ENCODE data around the gene ECHDC3. TPM values are rescaled to one million over a fixed set of nuclear protein-coding genes. Genes with fewer than 3 reads are reported as not detected.

The ECHDC3 gene
- total RNA-seq, 4 donors from 2014 or later = 0.44 to 55.7 (median 31.6) TPM

GRCh38 chr10:11698691-11699549, 43.3 kb upstream of the ECHDC3 start:
- no peaks in the 10 kb centered on the region for H3K4me1 ChIP-seq
- no peaks in the 10 kb centered on the region for H3K9me3 ChIP-seq
- no peak overlapping the region for H3K27ac ChIP-seq
- intact Hi-C loops (cut with DNase I) = no loop called here
- no peaks in the 10 kb centered on the region for H3K36me3 ChIP-seq
- 64 to 75% methylated on average over 5 of the region's 5 CpGs for WGBS, 2 donors
- H3K27me3 ChIP-seq = no peaks in the 10 kb centered on the region
- H3K4me3 ChIP-seq = no peak overlapping the region
- DNase-seq = no peak
- no peak for TF ChIP-seq POLR2A (IDR thresholded peaks at IDR 0.05)
- TF ChIP-seq, protein P1, sequence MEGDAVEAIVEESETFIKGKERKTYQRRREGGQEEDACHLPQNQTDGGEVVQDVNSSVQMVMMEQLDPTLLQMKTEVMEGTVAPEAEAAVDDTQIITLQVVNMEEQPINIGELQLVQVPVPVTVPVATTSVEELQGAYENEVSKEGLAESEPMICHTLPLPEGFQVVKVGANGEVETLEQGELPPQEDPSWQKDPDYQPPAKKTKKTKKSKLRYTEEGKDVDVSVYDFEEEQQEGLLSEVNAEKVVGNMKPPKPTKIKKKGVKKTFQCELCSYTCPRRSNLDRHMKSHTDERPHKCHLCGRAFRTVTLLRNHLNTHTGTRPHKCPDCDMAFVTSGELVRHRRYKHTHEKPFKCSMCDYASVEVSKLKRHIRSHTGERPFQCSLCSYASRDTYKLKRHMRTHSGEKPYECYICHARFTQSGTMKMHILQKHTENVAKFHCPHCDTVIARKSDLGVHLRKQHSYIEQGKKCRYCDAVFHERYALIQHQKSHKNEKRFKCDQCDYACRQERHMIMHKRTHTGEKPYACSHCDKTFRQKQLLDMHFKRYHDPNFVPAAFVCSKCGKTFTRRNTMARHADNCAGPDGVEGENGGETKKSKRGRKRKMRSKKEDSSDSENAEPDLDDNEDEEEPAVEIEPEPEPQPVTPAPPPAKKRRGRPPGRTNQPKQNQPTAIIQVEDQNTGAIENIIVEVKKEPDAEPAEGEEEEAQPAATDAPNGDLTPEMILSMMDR (IDR thresholded peaks at IDR 0.05) = no peak

DNA sequence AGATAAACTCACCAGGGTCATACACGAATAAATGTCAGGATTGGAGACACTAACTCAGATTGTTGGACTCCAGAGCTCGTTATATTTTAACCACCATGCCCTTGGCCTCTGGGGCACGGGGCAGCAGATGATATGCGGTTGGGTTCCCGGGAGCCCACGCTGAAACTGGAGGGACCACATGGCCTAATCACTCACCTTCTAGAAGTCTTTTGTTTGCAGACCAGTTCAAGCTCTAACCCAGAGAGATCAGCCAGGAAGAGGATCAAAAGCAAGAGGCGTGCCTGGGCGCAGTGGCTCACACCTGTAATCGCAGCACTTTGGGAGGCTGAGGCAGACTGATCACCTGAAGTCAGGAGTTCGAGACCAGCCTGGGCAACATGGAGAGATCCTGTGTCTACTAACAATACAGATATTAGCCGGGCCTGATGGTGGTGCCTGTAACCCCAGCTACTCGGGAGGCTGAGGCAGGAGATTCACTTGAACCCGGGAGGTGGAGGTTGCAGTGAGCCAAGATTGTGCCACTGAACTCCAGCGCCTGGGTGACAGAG, 42.6 kb upstream of the ECHDC3 start:
- no peak for DNase-seq
- peaks cover 0 to under 1% (median 0%) of the 10 kb centered on the region in 3 donors for H3K4me1 ChIP-seq
- no peaks in the 10 kb centered on the region for H3K9me3 ChIP-seq
- no peak overlapping the region for H3K27ac ChIP-seq
- no peaks in the 10 kb centered on the region for H3K27me3 ChIP-seq
- intact Hi-C loops (cut with DNase I) = no loop called here
- TF ChIP-seq POLR2A (IDR thresholded peaks at IDR 0.05) = no peak
- TF ChIP-seq, protein P1 (IDR thresholded peaks at IDR 0.05) = no peak
- no peaks in the 10 kb centered on the region for H3K36me3 ChIP-seq
- 86 to 87% methylated on average over 4 to 12 of the region's 14 CpGs for WGBS, 2 donors
- H3K4me3 ChIP-seq = no peak overlapping the region

DNA sequence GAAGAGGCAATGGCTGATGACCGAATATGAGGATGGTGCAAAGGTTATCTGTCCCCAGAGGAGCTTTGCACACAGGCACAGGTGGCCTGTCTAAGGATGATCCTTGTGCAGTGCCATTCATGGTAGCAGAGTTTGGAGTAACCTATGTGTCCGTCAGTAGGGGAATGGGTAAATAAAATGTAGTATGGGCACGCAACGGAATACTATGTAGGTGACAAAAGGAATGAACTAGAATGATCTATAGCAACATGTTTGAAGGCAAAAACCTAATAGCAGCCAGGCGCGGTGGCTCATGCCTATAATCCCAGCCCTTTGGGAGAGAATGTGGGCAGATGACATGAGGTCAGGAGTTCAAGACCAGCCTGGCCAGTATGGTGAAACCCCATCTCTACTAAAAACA, 41.6 kb upstream of the ECHDC3 start:
- H3K27me3 ChIP-seq = no peaks in the 10 kb centered on the region
- H3K27ac ChIP-seq = no peak overlapping the region
- WGBS, 2 donors = 90 to 96% methylated on average over 6 of the region's 6 CpGs
- intact Hi-C loops (cut with DNase I) = no loop called here
- DNase-seq = no peak
- no peaks in the 10 kb centered on the region for H3K9me3 ChIP-seq
- no peaks in the 10 kb centered on the region for H3K36me3 ChIP-seq
- H3K4me3 ChIP-seq = no peak overlapping the region
- H3K4me1 ChIP-seq = peaks cover 0 to 9% (median 0%) of the 10 kb centered on the region in 3 donors
- TF ChIP-seq, protein P1 (IDR thresholded peaks at IDR 0.05) = no peak
- TF ChIP-seq POLR2A (IDR thresholded peaks at IDR 0.05) = no peak

DNA sequence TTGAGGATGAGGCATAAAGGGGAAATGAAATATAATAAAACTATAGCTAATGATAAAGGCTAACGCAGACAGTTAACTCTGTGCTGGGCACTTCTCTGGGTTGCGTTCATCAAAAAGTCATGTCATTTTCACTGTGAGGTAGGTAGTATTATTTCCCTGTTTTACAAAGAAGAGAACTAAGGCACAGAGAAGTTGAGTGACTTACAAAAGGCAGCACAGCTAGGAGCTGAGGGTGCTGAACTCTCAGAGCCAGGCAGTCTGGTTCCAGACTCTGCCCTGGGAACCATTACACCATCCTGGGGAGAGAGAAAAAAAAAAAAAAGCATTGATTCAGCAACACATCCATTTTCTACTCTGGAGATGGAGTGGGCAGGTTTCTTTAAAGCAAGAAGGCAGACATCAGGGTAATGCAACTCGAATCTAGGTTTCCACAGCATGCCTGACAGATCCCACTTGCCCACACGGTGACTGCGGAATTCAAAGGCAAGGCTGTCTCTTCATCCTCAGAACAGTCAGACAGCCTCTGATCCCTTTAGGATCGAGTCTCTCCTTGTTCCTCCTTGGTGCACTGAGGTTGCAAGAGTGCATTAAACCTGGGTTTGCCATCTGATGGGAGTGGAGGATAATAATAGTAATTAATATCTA, 40.6 kb upstream of the ECHDC3 start:
- Histone ChIP-seq H3K9me3 (no peaks in the 10 kb centered on the region), H3K4me3 (no peak overlapping the region), H3K4me1 (peaks cover 0 to 9% (median 0%) of the 10 kb centered on the region in 3 donors), H3K27ac (peak overlapping the region in 1 of 4 donors; percentile 48), H3K36me3 (no peaks in the 10 kb centered on the region), H3K27me3 (no peaks in the 10 kb centered on the region)
- no peak for DNase-seq
- 84 to 87% methylated on average over 6 of the region's 6 CpGs for WGBS, 2 donors
- intact Hi-C loops (cut with DNase I) = no loop called here
- TF ChIP-seq POLR2A (IDR thresholded peaks at IDR 0.05) = no peak
- TF ChIP-seq, protein P1 (IDR thresholded peaks at IDR 0.05) = no peak

GRCh38 chr10:11702264-11702663, 39.9 kb upstream of the ECHDC3 start:
- peaks cover 0 to 9% (median 0%) of the 10 kb centered on the region in 3 donors for H3K4me1 ChIP-seq
- no peaks in the 10 kb centered on the region for H3K9me3 ChIP-seq
- H3K4me3 ChIP-seq = no peak overlapping the region
- TF ChIP-seq, protein P1 (IDR thresholded peaks at IDR 0.05) = no peak
- no peak for TF ChIP-seq POLR2A (IDR thresholded peaks at IDR 0.05)
- peak overlapping the region in 1 of 4 donors; percentile 48 for H3K27ac ChIP-seq
- no peak for DNase-seq
- H3K27me3 ChIP-seq = no peaks in the 10 kb centered on the region
- intact Hi-C loops (cut with DNase I) = no loop called here
- no peaks in the 10 kb centered on the region for H3K36me3 ChIP-seq
- 89 to 94% methylated on average over 2 to 4 of the region's 4 CpGs for WGBS, 2 donors
